ENCODE data around the gene VIL1. TPM values are rescaled to one million over a fixed set of nuclear protein-coding genes. Genes with fewer than 3 reads are reported as not detected.

VIL1 gene
- polyA plus RNA-seq (0.06 TPM in 1 of 2 replicates, not detected in the other), polyA minus RNA-seq (not detected in 2 replicates)

DNA sequence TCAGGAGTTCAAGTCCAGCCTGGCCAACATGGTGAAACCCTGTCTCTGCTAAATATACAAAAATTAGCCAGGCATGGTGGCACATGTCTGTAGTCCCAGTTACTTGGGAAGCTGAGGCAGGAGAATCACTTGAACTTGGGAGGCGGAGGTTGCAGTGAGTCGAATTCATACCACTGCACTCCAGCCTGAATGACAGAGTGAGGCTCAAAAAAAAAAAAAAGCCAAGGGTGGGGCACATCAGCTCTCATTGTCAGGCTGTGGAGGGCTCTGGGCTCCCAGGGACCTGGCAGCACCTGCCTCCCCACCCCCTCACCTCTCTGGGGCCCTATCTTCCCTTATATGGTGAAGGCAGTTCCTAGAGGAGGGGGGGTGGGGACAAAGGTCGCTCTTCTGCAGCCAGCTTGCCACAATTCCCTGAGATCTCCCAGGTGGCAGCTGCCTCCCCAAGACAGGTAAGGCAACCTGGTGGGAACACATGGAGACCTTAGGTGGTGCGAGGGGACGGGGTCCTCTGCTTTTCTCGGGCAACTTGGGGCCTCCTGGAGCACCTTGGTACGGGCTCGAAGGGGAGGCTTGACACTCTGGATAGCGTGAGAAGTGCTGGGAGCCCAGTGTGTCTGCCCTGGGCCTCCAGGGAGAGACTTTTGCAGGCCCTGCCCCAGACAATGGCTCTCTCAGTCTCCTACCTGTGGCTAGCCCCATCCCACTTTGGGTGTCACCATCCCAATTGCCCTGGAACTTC lies at the start of gene VIL1:
VIL1 (plus strand) TSS at position 407 of the 742 bp plus-strand sequence. CDS start 4,656 bp downstream, outside the sequence.
- Histone ChIP-seq H3K9me3 (ENCODE audit: low read length) (no peaks in the 10 kb centered on the region), H3K4me3 (ENCODE audit: low read length) (no peak within 1 kb of the TSS), H2AFZ (ENCODE audit: low read depth, low read length) (no peak within 1 kb of the TSS), H3K9ac (ENCODE audit: low read length) (no peak within 1 kb of the TSS), H3K27me3 (ENCODE audit: insufficient read depth, low read depth, low read length) (no peaks in the 10 kb centered on the region), H3K4me2 (ENCODE audit: low read length) (no peak within 1 kb of the TSS), H3K27ac (ENCODE audit: low read length) (no peak within 1 kb of the TSS), H4K20me1 (ENCODE audit: insufficient read depth) (no peaks in the 10 kb centered on the region), H3K79me2 (replicated peaks; ENCODE audit: insufficient read depth, low read length) (no peaks in the 10 kb centered on the region), H3F3A (ENCODE audit: insufficient read depth, low read length, poor library complexity, severe bottlenecking) (no peaks in the 10 kb centered on the region), H3K9me2 (ENCODE audit: insufficient read depth, low read length) (no peaks in the 10 kb centered on the region), H3K36me3 (ENCODE audit: insufficient read depth, low read length) (no peaks in the 10 kb centered on the region)
- TF ChIP-seq MXI1 (conservative IDR thresholded peaks at IDR 0.05; ENCODE audit: poor library complexity, severe bottlenecking) (no peak), REST (IDR thresholded peaks at IDR 0.05; ENCODE audit: borderline replicate concordance) (no peak)

- no peaks in the 10 kb centered on the region for H4K20me1 ChIP-seq (ENCODE audit: insufficient read depth)
- peaks cover 9% of the 10 kb centered on the region for H3K27me3 ChIP-seq (ENCODE audit: insufficient read depth, low read depth, low read length)
- no peaks in the 10 kb centered on the region for H3K79me2 ChIP-seq (replicated peaks; ENCODE audit: insufficient read depth, low read length)
- H3K27ac ChIP-seq (ENCODE audit: low read length): no peak overlapping the region
- H3K4me3 ChIP-seq (ENCODE audit: low read length): no peak overlapping the region
- TF ChIP-seq SMC3 (conservative IDR thresholded peaks at IDR 0.05; ENCODE audit: poor library complexity) (no peak), EP300 (conservative IDR thresholded peaks at IDR 0.05; ENCODE audit: poor library complexity, severe bottlenecking) (no peak), TAF1 (IDR thresholded peaks at IDR 0.05; ENCODE audit: low read depth) (no peak), POLR2AphosphoS5 (IDR thresholded peaks at IDR 0.05) (no peak), MXI1 (conservative IDR thresholded peaks at IDR 0.05; ENCODE audit: poor library complexity, severe bottlenecking) (no peak), RAD21 (conservative IDR thresholded peaks at IDR 0.05) (no peak), REST (IDR thresholded peaks at IDR 0.05; ENCODE audit: borderline replicate concordance) (no peak), EZH2 (IDR thresholded peaks at IDR 0.05; ENCODE audit: borderline replicate concordance, insufficient read depth, low read length, poor library complexity, severe bottlenecking) (no peak)
- TF ChIP-seq, protein P1, sequence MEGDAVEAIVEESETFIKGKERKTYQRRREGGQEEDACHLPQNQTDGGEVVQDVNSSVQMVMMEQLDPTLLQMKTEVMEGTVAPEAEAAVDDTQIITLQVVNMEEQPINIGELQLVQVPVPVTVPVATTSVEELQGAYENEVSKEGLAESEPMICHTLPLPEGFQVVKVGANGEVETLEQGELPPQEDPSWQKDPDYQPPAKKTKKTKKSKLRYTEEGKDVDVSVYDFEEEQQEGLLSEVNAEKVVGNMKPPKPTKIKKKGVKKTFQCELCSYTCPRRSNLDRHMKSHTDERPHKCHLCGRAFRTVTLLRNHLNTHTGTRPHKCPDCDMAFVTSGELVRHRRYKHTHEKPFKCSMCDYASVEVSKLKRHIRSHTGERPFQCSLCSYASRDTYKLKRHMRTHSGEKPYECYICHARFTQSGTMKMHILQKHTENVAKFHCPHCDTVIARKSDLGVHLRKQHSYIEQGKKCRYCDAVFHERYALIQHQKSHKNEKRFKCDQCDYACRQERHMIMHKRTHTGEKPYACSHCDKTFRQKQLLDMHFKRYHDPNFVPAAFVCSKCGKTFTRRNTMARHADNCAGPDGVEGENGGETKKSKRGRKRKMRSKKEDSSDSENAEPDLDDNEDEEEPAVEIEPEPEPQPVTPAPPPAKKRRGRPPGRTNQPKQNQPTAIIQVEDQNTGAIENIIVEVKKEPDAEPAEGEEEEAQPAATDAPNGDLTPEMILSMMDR (IDR thresholded peaks at IDR 0.05; ENCODE audit: poor library complexity, severe bottlenecking): no peak
- H3K9ac ChIP-seq (ENCODE audit: low read length): no peak overlapping the region
- no peaks in the 10 kb centered on the region for H3F3A ChIP-seq (ENCODE audit: insufficient read depth, low read length, poor library complexity, severe bottlenecking)
- H3K9me3 ChIP-seq (ENCODE audit: low read length): no peaks in the 10 kb centered on the region
- H2AFZ ChIP-seq (ENCODE audit: low read depth, low read length): no peak overlapping the region
- no peaks in the 10 kb centered on the region for H3K36me3 ChIP-seq (ENCODE audit: insufficient read depth, low read length)
- H3K4me2 ChIP-seq (ENCODE audit: low read length): no peak overlapping the region
- H3K9me2 ChIP-seq (ENCODE audit: insufficient read depth, low read length): no peaks in the 10 kb centered on the region
Observed at GRCh38 chr2:218369330-218369729, 49.6 kb upstream of the VIL1 start.
